ENCODE data around the gene RMC1.
"Not testable (repeated sequence)": the region's sequence is repeated elsewhere in the genome, so short reads cannot be mapped to it uniquely, and the experiment has no call there.

Gene RMC1

GRCh38 chr18:23498877-23499276, 4.4 kb upstream of the RMC1 start:
- peak; percentile 62 for DNase-seq

- no peak for DNase-seq
Observed at GRCh38 chr18:23499291-23499781, 4.0 kb upstream of the RMC1 start.

DNA sequence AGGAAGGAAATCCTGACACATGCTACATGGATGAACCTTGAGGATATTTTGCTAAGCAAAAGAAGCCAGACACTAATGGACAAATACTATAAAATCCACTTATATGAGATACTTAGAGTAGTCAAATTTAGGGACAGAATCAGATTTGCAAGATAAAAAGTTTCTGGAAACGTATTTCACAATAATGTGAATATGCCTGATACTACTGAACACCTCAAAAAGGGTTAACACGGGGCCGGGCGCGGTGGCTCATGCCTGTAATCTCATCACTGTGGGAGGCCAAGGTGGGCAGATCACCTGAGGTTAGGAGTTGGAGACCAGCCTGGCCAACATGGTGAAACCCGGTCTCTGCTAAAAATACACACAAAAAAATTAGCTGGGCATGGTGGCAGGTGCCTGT, 1.7 kb upstream of the RMC1 start:
- DNase-seq = no peak

GRCh38 chr18:23502516-23503037, 734 bp upstream of the RMC1 start:
- no peak for DNase-seq

DNA sequence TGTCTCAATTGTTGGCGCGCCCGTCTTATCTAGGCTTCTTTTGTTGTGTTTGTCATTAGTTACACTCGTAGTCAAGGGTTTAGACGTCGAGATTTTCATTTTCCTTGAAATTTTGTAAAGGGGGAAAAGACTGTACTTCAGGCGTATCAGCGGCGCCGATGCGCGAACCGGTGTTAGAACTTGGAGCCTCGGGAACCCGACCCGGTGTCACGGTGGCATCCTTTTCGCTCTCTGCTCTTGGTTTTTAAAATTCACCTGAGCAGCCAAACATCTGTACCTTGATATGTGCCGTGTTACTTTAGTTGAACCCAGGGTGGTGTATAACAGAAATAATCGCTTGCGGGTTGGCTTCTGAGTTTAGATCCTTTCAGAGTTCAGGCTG, 643 bp downstream of the RMC1 start:
- no peak for DNase-seq

DNA sequence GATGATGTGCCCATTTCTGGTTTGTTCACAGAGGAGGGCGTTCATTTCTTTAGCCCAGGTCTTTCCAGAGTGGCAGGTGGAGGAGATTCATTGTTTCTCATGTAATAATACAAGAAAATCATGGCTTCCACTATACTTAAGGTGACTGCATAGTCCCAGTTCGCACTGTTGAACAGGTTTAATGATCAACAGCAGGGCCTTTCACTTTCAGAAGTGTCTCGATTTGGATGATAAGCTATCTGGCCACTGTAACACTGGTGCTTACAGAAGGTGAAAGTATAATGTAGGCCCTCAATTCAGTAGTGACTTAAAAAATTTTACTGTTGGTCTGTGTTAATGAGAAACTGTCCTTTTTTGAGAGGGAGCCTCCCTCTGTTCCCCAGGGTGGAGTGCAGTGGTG, 1.4 kb downstream of the RMC1 start:
- DNase-seq = no peak

GRCh38 chr18:23506393-23506792, 3.1 kb downstream of the RMC1 start:
- DNase-seq = no peak

- DNase-seq = not testable (repeated sequence)
Observed at GRCh38 chr18:23510923-23511322, 7.6 kb downstream of the RMC1 start.

DNA sequence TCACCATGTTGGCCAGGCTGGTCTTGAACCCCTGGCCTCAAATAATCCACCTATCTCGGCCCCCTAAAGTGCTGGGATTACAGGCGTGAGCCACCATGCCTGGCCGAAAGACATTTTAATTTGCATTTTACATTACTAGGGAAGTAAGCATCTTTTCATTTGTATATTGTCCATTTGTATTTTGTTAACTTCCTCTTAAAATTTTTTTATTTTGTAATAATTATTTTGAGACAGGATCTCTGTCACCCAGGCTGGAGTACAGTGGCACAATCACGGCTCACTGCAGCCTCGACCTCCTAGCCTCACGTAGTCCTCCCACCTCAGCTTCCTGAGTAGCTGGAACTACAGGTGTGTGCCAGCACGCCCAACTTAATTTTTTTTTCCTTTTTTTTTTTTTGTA, 8.9 kb downstream of the RMC1 start:
- DNase-seq = not testable (repeated sequence)

- DNase-seq = no peak
Observed at GRCh38 chr18:23512641-23513040, 9.3 kb downstream of the RMC1 start.

- DNase-seq = peak; percentile 77
Observed at GRCh38 chr18:23515911-23516546, 12.7 kb downstream of the RMC1 start.

- DNase-seq = no peak
Observed at GRCh38 chr18:23519734-23520133, 16.4 kb downstream of the RMC1 start.

DNA sequence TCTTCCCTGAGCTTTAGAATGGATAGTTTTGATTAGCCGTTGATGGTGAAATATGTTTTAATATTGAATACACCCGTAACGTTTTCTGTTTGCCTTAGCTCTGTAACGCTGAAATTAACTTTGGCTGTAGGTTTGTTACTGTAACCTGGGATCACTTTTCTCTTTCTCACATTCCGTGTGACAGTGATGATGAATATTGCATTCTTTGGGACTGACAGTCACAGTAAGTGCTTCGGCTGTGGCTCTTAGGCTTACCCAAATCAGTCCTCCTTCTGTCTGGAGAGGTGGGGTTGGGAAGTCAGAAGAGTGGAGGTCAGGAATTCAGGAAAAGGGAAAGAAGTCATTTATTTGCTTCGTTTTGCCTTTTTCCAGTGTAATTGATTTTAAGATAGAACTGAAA, 18.0 kb downstream of the RMC1 start:
- DNase-seq = no peak

DNA sequence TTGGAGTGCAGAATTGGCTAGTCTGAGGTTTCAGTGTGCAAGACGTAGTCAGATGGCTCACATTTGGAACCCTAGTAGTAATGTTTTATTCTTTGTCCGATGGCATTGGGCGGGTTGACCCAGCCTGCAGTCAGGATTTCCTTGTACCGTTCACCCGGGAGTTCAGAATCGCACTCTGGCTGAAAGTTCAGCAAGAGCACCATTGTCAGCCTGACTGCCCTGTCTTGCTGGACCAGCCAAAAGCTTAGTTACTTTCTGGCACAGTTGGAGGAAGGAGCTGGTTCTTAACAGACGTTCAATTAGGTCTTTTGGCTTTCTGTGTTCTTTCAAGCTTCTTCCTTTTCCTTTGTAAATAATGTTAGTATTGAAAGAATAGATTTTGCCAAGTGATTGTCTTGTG, 18.6 kb downstream of the RMC1 start:
- DNase-seq = no peak

DNA sequence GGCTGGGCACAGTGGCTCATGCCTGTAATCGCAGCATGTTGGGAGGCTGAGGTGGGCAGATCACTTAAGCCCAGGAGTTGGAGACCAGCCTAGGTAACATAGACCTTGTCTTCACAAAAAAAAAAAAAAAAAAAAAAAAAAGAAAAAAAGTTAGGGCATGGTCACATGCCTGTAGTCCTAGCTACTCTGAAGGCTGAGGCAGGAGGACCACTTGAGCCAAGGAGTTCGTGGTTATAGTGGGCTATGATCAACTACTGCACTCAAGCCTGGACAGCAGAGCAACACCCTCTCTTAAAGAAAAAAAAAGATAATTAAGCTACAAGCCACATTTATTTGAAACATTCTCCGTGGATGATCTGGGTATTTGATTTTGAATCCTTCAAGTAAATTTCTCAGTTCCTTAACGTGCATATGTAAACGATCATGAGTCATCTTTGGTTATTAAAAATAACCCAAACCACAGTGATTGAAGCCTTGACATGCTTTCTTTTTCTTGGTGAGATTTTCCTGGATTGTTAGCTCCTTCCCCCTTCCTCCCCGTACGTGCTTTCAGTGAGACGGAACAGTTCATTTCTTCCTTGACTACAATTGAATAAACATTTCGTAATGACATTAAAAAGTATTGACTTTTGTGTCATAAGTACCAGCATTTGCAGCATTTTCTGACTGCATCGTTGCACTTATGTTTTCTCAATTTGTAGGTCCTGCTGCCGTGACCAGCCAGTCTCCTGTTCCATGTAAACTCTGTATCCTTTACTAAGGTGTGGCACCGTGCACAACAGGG, 20.3 kb downstream of the RMC1 start:
- peak; percentile 54 for DNase-seq

DNA sequence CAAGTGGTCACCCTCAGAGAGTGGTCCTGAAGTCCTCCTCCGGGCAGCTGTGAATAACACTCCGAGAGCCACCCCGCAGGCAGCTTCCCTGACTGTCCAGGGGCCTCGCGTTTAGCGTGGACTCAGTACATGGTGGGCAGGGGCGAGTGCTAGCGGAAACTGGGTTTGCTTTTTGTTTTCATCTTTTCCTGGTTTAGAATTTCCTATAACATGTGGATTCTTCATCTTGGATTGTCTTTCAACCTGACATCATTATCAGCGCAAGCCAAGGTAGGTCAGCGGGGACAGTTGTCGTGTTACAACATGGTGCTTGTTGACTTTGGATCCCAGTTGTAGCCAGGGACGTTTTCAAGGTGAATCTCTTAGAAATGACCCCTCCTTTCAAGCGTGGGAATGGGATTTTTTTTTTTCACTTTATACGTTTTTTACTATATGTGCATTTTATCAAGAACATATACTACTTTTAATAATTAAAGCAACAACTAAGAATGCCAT, 20.9 kb downstream of the RMC1 start:
- DNase-seq = no peak

- DNase-seq = no peak
Observed at GRCh38 chr18:23526501-23527063, 23.3 kb downstream of the RMC1 start.

- DNase-seq = no peak
Observed at GRCh38 chr18:23528580-23529472, 25.5 kb downstream of the RMC1 start.

- peak; percentile 78 for DNase-seq
Observed at GRCh38 chr18:23529604-23530003, 26.3 kb downstream of the RMC1 start.

GRCh38 chr18:23530195-23530594, 26.9 kb downstream of the RMC1 start:
- no peak for DNase-seq

DNA sequence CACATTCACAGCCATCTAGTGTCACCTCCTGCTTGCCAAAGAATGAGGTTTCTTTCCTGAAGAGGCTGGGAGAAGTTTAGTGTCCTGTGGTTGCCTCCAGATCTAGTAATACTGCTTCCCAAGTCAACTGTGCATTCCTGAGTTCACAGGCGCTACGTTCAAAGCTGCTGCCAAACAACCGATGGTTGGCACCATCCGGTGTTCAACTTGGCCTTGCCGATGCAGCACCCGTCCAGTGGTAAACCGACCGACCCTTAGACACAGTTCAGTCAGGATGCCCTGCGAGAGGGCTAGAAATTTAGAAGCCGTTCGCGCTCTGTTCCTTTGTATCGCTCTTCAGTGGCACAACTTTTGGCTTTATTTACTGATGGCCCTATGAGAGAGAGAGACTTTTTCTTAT, 28.6 kb downstream of the RMC1 start:
- no peak for DNase-seq

DNA sequence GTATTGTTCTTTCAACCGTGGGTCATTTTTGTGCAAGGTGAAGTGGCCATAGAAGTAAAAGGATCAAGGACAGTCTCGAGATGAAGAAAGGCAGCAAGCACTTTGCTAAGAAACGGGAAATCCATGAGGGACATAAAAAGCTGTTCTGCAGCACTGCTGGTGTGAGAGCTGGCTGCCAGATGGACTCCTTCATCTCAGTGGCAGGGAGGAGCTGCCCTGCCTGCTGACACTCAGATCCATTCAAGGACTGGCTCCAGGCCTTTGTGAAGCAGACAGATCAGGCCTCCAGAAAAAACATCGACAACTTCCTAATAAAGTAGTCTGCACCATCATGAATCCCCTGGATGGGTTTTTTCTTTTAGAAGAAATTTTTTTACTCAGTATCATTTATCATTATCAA, 29.5 kb downstream of the RMC1 start:
- no peak for DNase-seq

GRCh38 chr18:23534276-23534675, 31.0 kb downstream of the RMC1 start:
- DNase-seq = no peak
